Stimulated activated CD8-positive, alpha-beta memory T cell treated with anti-CD3 and anti-CD28 coated beads, Interleukin-7, amount 100 ng/mL, for 4 hours (primary cell): ENCODE results near the gene GNAS.

Source experiments
- DNase-seq, 2 donors: peaks; one replicate each; pipeline ENCODE4 v3.0.0-alpha.2; 2020; ENCODE audit warnings: low read depth in 2 of 2

The GNAS gene

DNA sequence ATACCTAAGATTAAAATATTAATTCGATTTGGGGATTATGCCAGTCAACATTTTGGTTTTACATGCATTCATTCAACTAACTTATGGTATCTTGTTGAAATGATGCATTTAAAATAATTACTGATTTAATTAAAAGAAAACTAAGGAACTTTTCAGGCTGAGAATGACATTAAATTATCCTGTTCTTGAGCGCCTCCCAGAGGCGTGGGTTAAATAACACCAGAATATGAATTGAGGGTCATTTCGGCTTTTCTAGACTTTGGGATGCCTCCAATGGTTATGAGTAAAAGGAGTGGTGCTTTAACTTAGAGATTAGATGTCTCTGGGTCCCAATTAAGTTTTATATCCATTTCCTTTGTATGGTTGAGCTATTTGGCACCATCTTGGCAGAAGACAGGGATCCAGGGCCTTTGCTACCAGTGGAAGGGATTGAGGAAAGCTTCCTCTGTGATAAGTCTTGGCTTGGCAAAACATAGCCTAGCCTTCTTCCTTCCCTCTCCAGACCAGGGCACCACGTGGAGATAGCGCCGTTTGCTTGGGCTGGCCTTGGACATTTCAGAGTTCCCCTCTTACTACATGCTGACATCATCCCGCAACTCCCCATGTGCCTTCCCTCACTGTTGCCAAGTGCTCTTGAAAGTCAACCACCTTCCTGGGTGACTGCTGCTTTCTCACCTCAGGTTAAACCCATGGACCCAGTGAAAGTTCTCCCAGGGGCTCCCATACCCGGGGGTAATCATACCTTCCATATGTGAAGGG, 28.7 kb downstream of the GNAS start:
- DNase-seq = no peak

DNA sequence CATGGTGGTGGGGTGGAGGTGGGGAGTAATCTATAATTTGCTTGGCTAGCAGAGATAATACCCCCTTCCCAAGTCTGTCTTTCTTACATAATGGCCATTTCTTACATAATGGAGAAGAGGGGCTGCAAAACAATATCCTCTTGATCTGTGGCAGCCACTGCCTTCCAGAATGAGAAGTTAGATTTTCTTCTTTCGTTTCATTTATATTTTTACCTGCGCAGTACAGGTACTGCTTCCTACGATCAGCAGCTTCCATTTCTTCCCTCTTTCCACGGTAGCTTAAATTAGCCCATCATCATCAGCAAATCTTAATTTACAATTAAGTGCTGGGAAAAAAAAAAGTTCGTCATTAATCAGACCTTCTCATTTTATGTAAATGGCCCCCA, 30.2 kb downstream of the GNAS start:
- no peak for DNase-seq

DNA sequence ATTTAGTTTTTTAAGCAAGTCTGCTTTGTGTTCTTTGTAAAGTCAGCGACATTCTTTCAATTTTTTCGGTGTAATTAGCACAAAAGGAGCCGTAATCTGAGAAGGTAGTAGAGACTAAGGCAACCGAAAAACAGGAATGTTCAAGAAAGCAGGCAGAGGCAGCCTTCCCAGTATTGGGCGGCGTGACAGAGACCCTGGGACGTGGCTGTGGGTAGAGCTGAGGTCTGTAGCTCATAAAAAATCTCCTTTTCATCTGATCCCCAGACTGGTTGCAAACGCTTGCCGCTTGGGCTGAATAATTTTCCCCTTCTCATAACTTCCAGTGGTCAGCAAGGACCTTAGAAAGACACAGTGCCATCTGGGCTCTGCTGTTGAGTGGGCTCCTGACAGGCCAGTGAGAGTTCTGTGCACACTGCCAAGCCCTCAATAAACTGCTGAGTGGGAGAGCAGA, 30.8 kb downstream of the GNAS start:
- DNase-seq = no peak

DNA sequence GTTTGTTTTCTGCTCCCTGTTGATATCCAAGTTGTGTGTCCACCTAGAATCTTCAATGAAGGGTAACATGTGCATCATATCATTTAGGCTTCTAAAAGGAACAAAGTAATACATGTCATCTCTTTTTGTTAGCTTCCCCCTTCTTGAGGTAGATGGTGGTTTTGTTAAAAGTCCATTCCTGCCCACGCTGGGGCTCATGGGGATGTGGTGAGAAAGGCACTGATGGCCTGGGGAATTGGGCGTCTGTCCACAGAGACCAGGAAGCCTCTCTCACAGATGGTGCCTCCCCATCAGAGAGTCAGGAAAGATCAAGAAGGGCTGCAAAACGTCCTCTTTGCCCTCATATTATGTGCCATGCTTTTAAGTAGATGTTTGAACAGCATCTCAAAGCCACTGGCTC, 32.5 kb downstream of the GNAS start:
- no peak for DNase-seq

DNA sequence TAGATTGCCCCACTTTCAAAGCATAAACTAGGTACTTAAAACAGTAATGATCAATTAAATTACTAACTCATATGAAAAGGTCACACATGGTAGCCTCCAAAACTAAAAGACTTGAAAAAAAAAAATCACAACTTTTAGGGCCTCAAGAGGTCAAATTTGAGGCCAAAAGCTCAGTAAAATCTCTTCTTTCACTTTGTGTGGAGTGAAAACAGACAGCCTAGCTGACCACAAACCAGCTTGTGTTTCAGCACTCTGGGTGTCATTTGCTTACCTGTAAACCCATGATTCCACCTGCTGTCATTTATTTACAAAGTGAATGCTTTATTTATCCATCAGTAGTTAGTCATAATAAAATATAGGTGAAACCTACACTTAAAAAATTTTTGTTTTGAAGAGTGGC, 34.0 kb downstream of the GNAS start:
- no peak for DNase-seq

DNA sequence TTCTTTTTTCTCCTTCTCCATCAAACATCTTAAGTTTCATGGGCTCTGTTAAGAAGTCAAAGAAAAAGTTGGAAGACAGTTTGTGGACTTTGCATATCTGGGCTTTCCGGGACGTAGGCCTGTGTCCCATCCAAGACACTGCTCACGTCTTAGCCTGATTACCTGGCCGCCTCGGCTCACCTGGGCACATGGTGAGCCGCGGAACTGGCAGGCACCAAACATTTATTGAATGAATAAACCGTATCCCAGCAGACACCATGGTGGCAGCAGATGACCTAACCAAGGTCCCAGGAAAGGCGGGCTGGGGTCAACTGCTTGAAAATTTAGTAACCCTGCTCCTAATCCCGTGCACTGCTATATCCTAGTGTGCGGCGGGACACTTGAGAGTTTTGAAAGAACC, 35.6 kb downstream of the GNAS start:
- no peak for DNase-seq

DNA sequence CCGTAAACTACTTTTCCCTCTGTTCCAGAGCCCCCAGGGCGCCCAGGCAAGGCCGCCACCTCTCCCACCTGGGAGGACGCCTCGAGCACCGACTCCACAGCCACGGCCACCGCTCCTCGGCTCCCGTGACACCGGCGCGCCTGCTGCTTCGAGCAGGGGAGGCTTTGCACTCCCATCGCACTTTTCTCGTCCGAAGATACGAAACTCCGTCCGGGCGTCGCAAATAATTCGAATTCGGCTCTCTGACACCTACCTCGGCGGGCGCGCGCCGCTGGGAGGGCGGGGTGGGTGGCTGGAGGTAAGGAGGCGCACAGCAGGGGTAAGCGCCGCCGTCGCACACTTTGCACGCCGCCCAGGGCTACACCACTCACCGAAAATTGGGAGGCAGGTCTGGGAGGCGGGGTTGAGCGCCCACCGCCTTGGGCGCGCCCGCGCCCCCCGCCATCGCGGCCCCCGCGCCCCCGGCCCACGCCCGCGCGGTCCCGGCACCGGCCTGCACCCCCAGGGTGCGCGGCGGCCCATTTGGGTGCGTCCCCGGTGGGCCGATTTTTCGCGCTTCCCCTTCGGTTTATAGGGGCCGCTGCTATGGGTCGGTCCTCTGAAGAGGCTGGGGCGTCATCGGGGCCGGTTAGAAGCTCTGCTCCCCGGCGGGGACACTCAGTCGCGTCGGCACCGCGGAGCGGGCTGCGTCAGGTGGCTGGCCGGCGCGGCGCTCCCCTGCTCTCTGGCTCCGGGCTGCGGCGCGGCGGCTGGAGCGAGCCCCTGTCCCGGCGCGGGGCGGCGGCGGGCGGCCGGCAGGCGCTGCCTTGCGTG, 36.2 kb downstream of the GNAS start:
- peak; percentile 71 to 78 for DNase-seq

DNA sequence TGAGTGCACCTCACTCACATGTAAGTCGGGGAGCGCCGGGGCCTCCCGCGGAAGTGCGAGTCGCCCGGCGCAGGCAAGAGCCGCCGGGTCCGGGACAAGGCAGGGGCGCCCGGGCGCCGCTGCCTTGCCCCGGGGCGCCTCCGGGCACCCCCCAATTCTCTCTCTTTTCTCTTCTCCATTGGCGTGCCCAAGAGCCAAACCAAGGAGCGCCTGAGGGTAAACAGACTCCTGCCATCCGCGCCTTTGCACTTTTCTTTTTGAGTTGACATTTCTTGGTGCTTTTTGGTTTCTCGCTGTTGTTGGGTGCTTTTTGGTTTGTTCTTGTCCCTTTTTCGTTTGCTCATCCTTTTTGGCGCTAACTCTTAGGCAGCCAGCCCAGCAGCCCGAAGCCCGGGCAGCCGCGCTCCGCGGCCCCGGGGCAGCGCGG, 36.8 kb downstream of the GNAS start:
- DNase-seq = no peak

DNA sequence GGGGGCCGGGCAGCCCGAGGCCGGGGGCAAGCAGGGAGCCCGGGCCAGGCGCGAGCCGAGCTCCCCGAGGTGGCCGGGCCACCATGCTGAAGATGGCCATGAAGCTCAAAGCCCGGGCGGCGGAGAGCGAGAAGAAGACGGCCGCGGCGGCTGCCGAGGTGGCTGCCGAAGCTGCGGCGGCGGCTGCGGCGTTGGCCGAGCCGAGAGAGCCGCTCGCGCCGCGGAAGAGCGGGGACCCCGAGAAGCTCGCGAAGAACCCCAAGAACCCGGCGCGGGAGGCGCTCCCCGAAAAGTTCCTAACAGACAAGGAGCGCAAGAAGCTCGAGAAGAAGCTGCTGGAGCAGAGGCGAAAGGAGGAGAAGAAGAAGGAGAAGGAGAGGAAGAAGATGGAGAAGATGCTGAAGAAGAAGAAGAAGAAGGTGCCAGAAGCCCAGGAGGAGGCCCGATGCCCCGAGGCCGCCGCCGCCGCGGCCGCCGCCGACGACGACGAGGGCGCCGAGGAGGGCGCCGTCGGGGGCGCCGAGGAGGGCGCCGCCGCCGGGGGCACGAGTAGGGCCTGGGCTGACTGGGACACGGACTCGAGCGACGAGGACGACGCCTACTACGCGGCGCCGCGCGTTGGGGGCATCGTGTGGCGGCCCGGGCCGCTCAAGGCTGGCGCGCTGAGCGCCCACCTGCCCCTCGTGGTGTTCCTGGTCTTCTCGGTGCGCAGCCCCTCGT, 37.4 kb downstream of the GNAS start:
- peak in 1 of 2 donors; percentile 55 for DNase-seq

DNA sequence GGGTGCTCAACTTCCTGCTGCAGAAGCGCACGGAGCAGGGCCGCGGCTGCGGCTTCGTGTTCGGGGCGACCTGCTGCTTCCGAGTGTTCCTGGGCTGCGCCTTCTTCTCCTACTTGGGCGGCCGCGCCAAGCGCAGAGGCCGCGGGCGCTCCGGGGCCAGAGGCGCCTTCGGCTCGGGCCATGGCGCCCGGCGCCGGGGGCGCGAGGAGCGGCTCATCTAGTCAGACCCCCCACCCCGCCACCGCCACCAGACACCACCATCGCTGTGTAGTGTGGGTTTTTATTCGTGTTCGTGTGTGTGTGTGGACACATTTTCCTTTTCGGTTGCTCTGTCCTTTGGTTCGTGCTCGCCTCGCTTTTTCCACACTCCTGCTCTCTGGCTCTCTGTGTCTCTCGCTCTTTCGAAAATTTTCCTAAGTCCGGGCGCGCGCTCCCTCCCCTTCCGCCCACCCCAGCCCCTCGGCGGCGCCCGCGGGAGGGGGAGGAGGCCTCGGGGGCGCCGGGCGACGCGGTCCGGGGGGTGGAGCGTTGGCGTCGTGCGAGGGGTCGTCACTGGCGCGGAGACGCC, 38.1 kb downstream of the GNAS start:
- peak; percentile 49 to 82 for DNase-seq

DNA sequence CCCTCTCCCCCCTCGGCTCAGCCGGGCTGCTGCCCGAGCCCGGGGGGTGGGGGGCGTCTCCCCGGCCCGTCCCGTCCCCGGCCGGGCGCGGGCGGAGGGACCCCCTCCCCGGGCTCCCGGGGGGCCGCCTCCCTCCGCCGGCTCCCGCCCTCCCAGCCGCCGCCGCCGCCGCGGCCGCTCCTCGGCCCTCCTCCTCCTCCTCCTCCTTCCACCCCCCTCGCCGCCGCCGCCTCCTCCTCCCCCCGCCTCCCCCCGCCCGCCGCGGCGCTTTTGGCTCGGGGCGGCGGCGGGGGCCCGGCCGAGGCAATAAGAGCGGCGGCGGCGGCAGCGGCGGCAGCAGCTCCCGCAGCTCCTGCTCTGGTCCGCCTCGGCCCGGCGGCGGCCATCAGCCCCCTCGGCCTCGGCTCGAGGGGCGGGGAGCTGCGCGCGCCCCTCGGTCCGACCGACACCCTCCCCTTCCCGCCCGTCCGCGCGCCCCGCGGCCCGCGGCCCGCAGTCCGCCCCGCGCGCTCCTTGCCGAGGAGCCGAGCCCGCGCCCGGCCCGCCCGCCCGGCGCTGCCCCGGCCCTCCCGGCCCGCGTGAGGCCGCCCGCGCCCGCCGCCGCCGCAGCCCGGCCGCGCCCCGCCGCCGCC, 38.7 kb downstream of the GNAS start:
- peak; percentile 35 to 80 for DNase-seq

DNA sequence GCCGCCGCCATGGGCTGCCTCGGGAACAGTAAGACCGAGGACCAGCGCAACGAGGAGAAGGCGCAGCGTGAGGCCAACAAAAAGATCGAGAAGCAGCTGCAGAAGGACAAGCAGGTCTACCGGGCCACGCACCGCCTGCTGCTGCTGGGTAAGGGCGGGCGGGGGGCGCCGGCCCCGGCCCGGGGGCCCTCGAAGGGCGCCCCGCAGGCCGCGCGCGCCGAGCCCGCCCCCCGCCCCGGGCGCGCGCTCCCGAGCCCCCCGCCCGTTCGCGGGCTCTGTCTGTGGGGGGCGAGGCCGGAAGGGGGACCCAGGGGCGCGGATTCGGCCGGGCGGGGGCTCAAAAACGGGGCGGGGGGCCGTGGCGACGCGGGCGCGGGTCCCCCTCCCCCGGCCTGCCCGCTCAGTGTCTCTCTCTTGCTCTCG, 39.2 kb downstream of the GNAS start:
- no peak for DNase-seq

DNA sequence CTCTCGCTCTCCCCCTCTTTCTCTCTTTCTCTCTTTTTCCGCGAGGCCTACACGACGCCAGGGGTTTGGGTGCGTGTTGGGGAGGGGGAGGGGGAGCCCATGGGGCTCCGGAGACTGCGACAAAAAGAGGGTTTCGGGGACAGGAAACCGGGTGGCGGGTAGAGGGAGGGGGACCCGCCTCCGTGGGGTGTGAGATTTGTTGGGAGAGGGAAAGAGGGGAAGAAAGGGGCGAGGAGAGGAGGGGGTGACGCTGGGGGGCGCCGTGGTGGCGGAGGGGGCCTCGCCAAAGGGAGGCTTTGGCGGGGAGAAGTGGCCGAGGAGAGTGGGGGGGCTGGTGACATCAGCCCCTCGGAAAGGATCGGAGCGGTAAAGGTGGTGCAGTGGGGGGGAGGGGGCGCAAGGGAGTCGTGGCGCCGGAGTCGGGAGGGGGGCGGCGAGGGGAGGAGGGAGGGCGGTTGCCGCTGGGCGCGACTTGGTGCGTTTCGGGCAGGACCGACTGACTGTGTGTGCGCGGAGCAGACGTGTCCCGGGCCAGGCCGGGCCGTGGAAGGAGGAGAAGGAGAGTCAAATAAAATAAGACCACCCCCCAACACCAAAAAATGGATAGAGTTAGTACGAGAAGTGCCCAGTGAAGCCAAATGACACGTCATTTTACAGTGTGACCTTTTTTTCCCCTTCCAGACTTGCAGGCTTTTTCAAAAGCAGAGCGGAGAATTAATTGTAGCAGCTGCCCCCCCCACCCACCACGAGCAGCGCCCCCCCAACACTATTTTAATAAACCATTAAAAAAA, 39.8 kb downstream of the GNAS start:
- DNase-seq = peak; percentile 49 to 73

DNA sequence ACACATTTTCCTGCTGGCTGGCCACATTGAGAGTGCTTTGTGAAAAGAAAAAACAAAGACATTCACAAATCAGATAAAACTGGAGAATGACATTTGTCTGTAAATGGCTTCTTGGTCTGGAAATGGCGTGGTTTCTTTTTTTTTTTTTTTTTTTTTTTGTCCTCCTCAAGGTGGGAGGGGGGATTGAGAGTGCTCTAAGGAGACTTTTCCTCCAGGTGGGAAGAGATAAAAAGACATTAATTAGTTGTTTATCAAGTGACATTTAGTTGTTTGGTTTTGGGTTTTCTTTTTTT, 40.4 kb downstream of the GNAS start:
- no peak for DNase-seq

DNA sequence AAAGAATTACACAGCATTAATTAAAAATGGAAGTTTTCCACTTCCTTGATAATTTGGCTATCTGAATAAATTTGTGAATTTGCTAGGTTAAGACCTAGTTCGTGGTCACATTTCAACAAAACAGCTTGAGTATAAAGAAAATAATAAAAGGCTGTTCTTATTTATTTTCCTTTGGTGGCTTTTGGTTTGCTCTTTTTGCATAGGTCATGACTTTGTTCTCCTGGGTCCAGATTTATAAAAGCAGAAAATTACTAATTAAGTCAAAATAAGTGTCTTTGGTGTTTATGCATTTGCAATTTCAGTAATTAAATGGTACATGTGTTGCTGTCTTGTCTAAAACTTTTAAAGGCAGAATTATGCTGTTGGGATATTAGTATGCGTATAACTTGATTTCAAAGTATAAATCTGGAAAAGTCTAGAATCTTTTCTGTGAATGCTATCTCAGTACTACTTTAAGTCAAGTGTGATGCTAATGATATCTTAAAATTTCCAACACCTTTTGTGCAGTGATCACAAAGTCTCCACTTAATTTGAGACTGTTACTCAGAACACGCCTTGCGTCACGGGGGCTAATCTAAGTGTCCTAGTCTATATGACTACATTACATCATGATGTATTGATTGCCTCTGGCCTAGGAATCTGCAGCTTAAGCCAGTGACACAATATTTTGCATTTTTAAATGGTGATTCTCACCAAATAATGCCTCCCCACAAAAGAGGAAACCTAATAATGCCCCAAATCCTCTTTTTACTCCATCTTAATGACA, 41.0 kb downstream of the GNAS start:
- DNase-seq = peak in 1 of 2 donors; percentile 19

DNA sequence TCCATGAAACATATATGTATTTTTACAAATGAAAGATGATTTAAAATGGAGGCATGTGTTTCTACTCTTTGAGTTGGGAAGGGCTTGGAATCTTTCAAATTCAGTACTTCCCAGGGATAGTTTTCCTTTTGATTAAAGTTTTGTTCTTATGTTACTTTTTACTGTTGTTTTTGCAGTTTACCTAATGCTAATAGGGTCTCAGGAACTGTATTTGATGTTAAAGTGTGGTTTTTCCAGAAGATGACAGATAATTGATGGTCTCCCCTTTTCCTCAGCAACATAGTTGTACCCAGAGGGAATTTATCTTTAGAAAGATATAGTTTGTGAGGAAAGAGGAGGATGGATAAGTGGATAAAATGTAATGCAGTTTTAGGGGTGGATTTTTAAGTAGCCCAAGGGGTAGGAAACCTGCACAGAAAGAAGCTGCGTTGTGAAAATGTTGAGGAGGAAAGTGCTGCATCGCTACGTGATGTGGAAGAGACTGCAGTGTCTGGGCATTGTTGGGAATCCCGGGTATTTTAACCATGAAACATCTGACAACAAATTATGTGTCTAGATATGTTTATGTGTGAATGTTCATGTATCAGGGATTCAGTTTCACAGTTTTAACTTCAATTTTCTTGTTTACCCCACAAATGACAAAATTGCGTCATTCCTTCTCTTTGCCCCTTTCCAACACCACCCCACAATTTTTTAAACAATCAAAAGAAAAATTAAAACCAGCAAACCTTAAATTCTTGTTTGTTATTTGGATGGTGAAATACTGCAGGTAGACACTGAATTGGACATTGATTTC, 42.3 kb downstream of the GNAS start:
- no peak for DNase-seq

DNA sequence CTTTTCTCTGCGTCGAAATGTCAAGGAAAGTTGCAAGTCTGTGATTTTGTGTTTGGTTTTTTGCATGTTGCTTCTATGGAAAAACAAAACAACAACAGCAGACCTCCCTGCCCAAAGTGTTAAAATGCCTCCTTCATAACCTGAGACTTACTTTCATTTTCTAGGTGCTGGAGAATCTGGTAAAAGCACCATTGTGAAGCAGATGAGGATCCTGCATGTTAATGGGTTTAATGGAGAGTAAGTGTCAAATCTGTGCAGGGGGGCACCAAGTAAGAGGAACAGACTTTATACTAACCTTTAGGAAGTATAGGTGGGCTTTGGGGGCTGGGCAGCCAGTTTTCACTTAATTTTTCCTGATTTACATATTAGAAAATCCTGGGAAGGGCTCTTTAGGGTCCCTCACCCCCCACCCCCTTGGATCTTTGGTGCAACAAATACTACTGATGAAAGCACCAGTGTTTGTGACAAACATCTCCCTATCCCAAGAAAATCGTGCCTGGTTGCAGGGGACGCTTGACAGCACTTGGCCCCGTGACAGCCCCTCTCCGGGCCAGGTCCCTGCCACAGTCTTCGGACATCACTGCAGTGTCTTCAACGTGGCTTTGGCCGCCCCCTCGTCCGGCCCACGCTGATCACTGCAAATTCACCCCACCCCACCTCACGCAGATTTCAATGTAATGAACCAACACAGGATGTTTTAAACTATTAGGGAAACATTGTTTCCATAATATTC, 43.1 kb downstream of the GNAS start:
- DNase-seq = no peak

DNA sequence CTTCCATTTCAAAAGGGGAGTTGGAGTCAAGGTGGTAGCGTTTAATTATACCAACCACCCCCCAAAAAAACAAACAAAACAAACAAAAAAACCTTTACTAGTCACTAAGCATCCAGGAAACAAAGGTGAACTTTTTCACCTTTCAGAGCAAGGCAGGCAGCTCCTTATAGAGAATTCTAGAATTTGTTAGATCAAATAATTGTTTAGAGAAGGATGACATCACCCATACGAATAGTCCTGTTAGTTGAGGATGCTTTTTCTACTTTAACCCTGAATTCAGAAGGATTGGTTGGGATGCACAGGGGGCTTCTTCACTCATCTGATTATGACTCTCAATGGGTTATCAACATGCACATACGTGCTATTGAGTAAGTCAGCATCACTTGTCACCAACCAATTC, 44.3 kb downstream of the GNAS start:
- no peak for DNase-seq

DNA sequence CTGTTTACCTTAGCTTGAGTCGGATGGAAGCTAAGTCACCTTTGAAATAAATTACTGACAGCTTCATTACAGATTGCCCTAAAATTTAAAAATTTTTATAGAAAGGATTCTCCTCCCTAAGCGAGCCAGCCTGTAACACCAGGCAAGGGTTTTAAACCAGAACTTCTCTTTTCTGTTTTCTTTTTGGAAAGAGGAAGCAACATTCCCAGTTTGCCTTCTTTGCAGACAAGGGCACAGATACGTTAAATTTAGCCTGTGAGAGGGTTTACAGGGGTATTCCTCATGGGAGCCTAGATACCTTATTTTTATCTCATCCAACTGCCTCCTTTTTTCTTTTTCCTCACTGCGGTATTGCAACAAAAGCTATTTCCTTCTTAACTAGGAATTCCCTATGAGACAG, 45.0 kb downstream of the GNAS start:
- DNase-seq = no peak
